ENCODE measurements around the gene KRCC1.

DNA sequence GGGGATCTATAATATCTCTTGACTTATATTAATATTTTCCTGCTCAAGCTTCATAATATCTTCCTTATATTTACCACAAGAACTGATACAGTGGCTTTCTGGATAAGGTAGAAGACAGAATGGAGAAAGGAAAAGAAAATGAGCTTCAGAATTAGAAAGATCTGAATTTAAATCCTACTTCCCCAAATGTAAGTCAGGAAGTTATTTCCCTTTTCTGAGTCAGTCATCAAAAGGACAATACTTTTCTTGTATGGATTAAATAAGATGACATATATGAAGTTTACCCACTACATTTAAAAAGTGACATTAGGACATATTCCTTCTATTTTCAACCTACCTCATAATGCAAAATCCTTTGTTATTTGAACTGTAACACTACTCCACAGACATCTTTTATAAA lies 19.0 kb downstream of the KRCC1 start:
- TF ChIP-seq GATA2 (IDR thresholded peaks at IDR 0.05; ENCODE audit: low read depth, low read length) (no peak), GATA3 (IDR thresholded peaks at IDR 0.05; ENCODE audit: low read depth, low read length) (no peak)
